PC-3 (cell line): Measurements from ENCODE around the gene PAPSS1. TPM values are rescaled to one million over a fixed set of nuclear protein-coding genes. Genes with fewer than 3 reads are reported as not detected.

Experiments used
- ATAC-seq: fragments of 200-7000 bp; cut with Tn5 transposase; 2 replicates; pipeline ENCODE4 v1.9.1; 2020; ENCODE audit warnings: mild to moderate bottlenecking, moderate library complexity
- BruUV-seq: library from RNA; stranded (reverse); fragments of 400-500 nt; replicated peaks from 2 replicates; lab custom pipeline; 2021; lab: Mats Ljungman, UMichigan
- CTCF ChIA-PET: fragments of 300-600 bp; sonication (Branson Sonifier 250); formaldehyde crosslinking; loops from one replicate; lab custom pipeline; 2022; ENCODE audit warnings: antibody characterized with exemption; lab: Charles Lee
- POLR2A ChIA-PET: fragments of 300-600 bp; sonication (Branson Sonifier 250); formaldehyde crosslinking; loops from one replicate; lab custom pipeline; 2022; ENCODE audit warnings: antibody characterized with exemption; ENCODE audit not compliant: unreplicated experiment; lab: Charles Lee
- DNase-seq: peaks from one replicate; pipeline ENCODE4 v3.0.0-alpha.2; 2015
- H2AFZ ChIP-seq: fragments of 300-600 bp; sonication (generic); 2 replicates; pipeline ENCODE4 v1.6.0; 2016; ENCODE audit warnings: antibody characterized with exemption, low read length
- H3F3A ChIP-seq: fragments of 300-600 bp; sonication (generic); one replicate; pipeline ENCODE4 v1.6.0; 2017; ENCODE audit warnings: antibody characterized with exemption, low read length, control low read depth, mild to moderate bottlenecking; ENCODE audit not compliant: unreplicated experiment
- H3K27ac ChIP-seq: fragments of 300-600 bp; sonication (generic); 2 replicates; pipeline ENCODE4 v1.5.1; 2016; ENCODE audit warnings: mild to moderate bottlenecking, low read length
- H3K27me3 ChIP-seq: fragments of 300-600 bp; sonication (generic); 2 replicates; pipeline ENCODE4 v1.6.1; 2016; ENCODE audit warnings: low read length, mixed read lengths
- H3K36me3 ChIP-seq: fragments of 300-600 bp; sonication (generic); 2 replicates; pipeline ENCODE4 v1.6.1; 2016; ENCODE audit warnings: low read depth, mixed run types, low read length, mixed read lengths
- H3K4me1 ChIP-seq: fragments of 300-600 bp; sonication (generic); 2 replicates; pipeline ENCODE4 v1.5.1; 2016; ENCODE audit warnings: low read length; ENCODE audit not compliant: insufficient read depth
- H3K4me2 ChIP-seq: fragments of 300-600 bp; sonication (generic); 2 replicates; pipeline ENCODE4 v1.6.0; 2016; ENCODE audit warnings: low read length
- H3K4me3 ChIP-seq: fragments of 300-600 bp; sonication (generic); 2 replicates; pipeline ENCODE4 v1.5.1; 2016; ENCODE audit warnings: mild to moderate bottlenecking, low read length, mixed read lengths
- H3K79me2 ChIP-seq: fragments of 300-600 bp; sonication (generic); 2 replicates; pipeline ENCODE4 v1.6.1; 2017; ENCODE audit warnings: low read length, mixed read lengths
- H3K9ac ChIP-seq: fragments of 300-600 bp; sonication (generic); 2 replicates; pipeline ENCODE4 v1.6.0; 2016; ENCODE audit warnings: mild to moderate bottlenecking, low read length
- H3K9me2 ChIP-seq: fragments of 300-600 bp; sonication (generic); replicated peaks from 2 replicates; pipeline ENCODE4 v1.6.1; 2016; ENCODE audit warnings: mixed run types, low read length, mixed read lengths
- H3K9me3 ChIP-seq: fragments of 300-600 bp; sonication (generic); 2 replicates; pipeline ENCODE4 v1.6.1; 2016; ENCODE audit warnings: low read length, mixed read lengths
- H4K20me1 ChIP-seq: fragments of 300-600 bp; sonication (generic); 2 replicates; pipeline ENCODE4 v1.6.1; 2016; ENCODE audit warnings: low read length, mixed read lengths
- EZH2 ChIP-seq: fragments of 300-600 bp; sonication (generic); IDR thresholded peaks from one replicate; pipeline ENCODE4 v1.6.1; 2017; ENCODE audit warnings: antibody characterized with exemption, mild to moderate bottlenecking, low read length; ENCODE audit not compliant: unreplicated experiment
- EZH2phosphoT487 ChIP-seq: fragments of 300-600 bp; sonication (generic); IDR thresholded peaks from 2 replicates; pipeline ENCODE4 v1.6.1; 2018; ENCODE audit warnings: mild to moderate bottlenecking, antibody characterized with exemption, low read length, borderline replicate concordance
- intact Hi-C: fragments of 100-400 bp; cut with micrococcal nuclease; formaldehyde crosslinking; loops from 2 replicates; pipeline ENCODE4 v1.9.0; 2023
- total RNA-seq: library from RNA; depleted of rRNA; stranded (reverse); fragments of >200 nt; gene quantifications from 2 replicates; pipeline ENCODE4 v1.2.3, GENCODE V29; 2014
- TF ChIP-seq, protein P1 (sequence below): fragments of 300-600 bp; sonication (generic); conservative IDR thresholded peaks from 2 replicates; pipeline ENCODE4 v1.5.1; 2017; ENCODE audit warnings: antibody characterized with exemption, low read depth, mild to moderate bottlenecking, low read length

PAPSS1 gene
- total RNA-seq, 1 experiment from 2014 or later: 28.0 TPM

DNA sequence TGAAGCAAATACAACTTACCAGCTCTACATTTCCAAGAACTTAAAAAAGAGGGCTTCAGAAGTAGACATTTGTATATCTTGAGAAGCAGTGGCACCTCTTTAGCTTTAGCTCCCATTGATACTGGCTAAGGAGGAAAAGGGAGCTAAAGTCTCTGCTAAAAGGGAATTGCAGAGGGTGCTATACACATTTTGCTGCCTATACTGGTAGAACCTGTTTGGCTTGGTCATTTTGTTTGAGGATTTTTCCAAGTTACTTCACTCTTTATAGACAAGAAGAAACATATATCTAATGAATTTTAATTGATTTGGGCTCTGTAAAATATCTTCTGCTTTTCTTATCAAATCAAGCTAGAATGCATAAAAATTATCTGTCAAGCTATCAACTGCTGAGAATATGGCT lies 11.8 kb downstream of the PAPSS1 start:
- Histone ChIP-seq H3K4me2 (peak overlapping the region; percentile 19), H2AFZ (no peak overlapping the region), H3K27ac (no peak overlapping the region), H3K9ac (no peak overlapping the region), H3F3A (no peaks in the 10 kb centered on the region), H3K27me3 (no peaks in the 10 kb centered on the region), H3K36me3 (peaks cover 15% of the 10 kb centered on the region; the same call in 1 of the 2 replicates), H3K4me3 (no peak overlapping the region), H3K4me1 (peaks cover 46% of the 10 kb centered on the region), H3K9me2 (no peaks in the 10 kb centered on the region), H3K9me3 (no peaks in the 10 kb centered on the region), H3K79me2 (peaks cover 56% of the 10 kb centered on the region), H4K20me1 (no peaks in the 10 kb centered on the region; the same call in 1 of the 2 replicates)
- DNase-seq (peak; percentile 56), ATAC-seq (no peak)
- BruUV-seq: no TSS peak
- ChIA-PET POLR2A (interaction anchor here (0.6 kb wide), 1 partner anchor 12 kb away, joined by 3 read pairs; no protein-coding TSS in a partner anchor), CTCF (no interaction called here)
- TF ChIP-seq EZH2: no peak
- TF ChIP-seq, protein P1, sequence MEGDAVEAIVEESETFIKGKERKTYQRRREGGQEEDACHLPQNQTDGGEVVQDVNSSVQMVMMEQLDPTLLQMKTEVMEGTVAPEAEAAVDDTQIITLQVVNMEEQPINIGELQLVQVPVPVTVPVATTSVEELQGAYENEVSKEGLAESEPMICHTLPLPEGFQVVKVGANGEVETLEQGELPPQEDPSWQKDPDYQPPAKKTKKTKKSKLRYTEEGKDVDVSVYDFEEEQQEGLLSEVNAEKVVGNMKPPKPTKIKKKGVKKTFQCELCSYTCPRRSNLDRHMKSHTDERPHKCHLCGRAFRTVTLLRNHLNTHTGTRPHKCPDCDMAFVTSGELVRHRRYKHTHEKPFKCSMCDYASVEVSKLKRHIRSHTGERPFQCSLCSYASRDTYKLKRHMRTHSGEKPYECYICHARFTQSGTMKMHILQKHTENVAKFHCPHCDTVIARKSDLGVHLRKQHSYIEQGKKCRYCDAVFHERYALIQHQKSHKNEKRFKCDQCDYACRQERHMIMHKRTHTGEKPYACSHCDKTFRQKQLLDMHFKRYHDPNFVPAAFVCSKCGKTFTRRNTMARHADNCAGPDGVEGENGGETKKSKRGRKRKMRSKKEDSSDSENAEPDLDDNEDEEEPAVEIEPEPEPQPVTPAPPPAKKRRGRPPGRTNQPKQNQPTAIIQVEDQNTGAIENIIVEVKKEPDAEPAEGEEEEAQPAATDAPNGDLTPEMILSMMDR: no peak
- no peak for TF ChIP-seq EZH2phosphoT487
- intact Hi-C loops: no loop called here

GRCh38 chr4:107705742-107706556 lies 14.1 kb downstream of the PAPSS1 start:
- Histone ChIP-seq H3K36me3 (peaks cover 15% of the 10 kb centered on the region; the same call in 1 of the 2 replicates), H3K79me2 (peaks cover 37% of the 10 kb centered on the region), H4K20me1 (no peaks in the 10 kb centered on the region), H3K9me3 (no peaks in the 10 kb centered on the region), H3K9me2 (no peaks in the 10 kb centered on the region), H3K9ac (no peak overlapping the region), H3F3A (no peaks in the 10 kb centered on the region), H3K4me1 (peaks cover 30% of the 10 kb centered on the region), H3K4me2 (no peak overlapping the region), H3K27ac (no peak overlapping the region), H3K27me3 (no peaks in the 10 kb centered on the region), H3K4me3 (no peak overlapping the region), H2AFZ (no peak overlapping the region)
- CTCF ChIA-PET: no interaction called here
- POLR2A ChIA-PET: no interaction called here
- TF ChIP-seq EZH2: no peak
- no peak for TF ChIP-seq EZH2phosphoT487
- TF ChIP-seq, protein P1: no peak
- intact Hi-C loops: no loop called here
- no peak for ATAC-seq
- no TSS peak for BruUV-seq
- no peak for DNase-seq

- Histone ChIP-seq H4K20me1 (no peaks in the 10 kb centered on the region), H3K9ac (no peak overlapping the region), H3K4me3 (no peak overlapping the region), H3K4me2 (no peak overlapping the region), H2AFZ (no peak overlapping the region), H3K79me2 (peaks cover 8% of the 10 kb centered on the region; the same call in 1 of the 2 replicates), H3K27ac (no peak overlapping the region), H3K9me2 (no peaks in the 10 kb centered on the region), H3F3A (no peaks in the 10 kb centered on the region), H3K27me3 (no peaks in the 10 kb centered on the region), H3K9me3 (no peaks in the 10 kb centered on the region), H3K4me1 (no peaks in the 10 kb centered on the region), H3K36me3 (peaks cover 23% of the 10 kb centered on the region)
- intact Hi-C loops: no loop called here
- CTCF ChIA-PET: no interaction called here
- POLR2A ChIA-PET: no interaction called here
- no TSS peak for BruUV-seq
- no peak for TF ChIP-seq EZH2phosphoT487
- no peak for TF ChIP-seq EZH2
- TF ChIP-seq, protein P1: no peak
- DNase-seq: no peak
- ATAC-seq: no peak
Observed at GRCh38 chr4:107701565-107701964, 18.5 kb downstream of the PAPSS1 start.
